Muscle layer of colon (tissue), 2 donors: ENCODE results near the gene BNIP1.

ENCODE experiments used
- H3K27ac ChIP-seq: one replicate; pipeline ENCODE4 v1.7.0; 2013; ENCODE audit warnings: low read depth, mild to moderate bottlenecking, low read length, moderate library complexity
- H3K27me3 ChIP-seq, 2 donors: one replicate each; pipeline ENCODE4 v1.7.0; 2013; ENCODE audit warnings: low read length in 2 of 2, mild to moderate bottlenecking in 2 of 2; ENCODE audit not compliant: insufficient read depth in 2 of 2, control insufficient read depth in 1 of 2
- H3K36me3 ChIP-seq: one replicate; pipeline ENCODE4 v1.7.0; 2013; ENCODE audit warnings: mild to moderate bottlenecking, low read length; ENCODE audit not compliant: insufficient read depth
- H3K4me1 ChIP-seq: one replicate; pipeline ENCODE4 v1.7.0; 2013; ENCODE audit warnings: mild to moderate bottlenecking, low read length; ENCODE audit not compliant: insufficient read depth
- H3K4me3 ChIP-seq, 2 donors: one replicate each; pipeline ENCODE4 v1.7.0; 2013; ENCODE audit warnings: low read length in 2 of 2, low read depth in 1 of 2, mild to moderate bottlenecking in 1 of 2, moderate library complexity in 1 of 2
- H3K9ac ChIP-seq: one replicate; pipeline ENCODE4 v1.7.0; 2013; ENCODE audit warnings: low read length
- H3K9me3 ChIP-seq: one replicate; pipeline ENCODE4 v1.7.0; 2013; ENCODE audit warnings: mild to moderate bottlenecking, low read length
- donor health status: abdominal sarcoma.
- donor health status: Adenocarcinoma of cecum.

The BNIP1 gene

GRCh38 chr5:173197375-173197891 is 53.1 kb downstream of the BNIP1 start:
- H3K27me3 ChIP-seq, result peaks cover 0 to 9% of the 10 kb centered on the region in 2 donors
- H3K9me3 ChIP-seq, result peaks cover 11% of the 10 kb centered on the region
- no peak overlapping the region for H3K9ac ChIP-seq
- no peak overlapping the region for H3K4me3 ChIP-seq
- H3K36me3 ChIP-seq, result no peaks in the 10 kb centered on the region
- H3K27ac ChIP-seq, result no peak overlapping the region
- H3K4me1 ChIP-seq, result no peaks in the 10 kb centered on the region

- no peaks in the 10 kb centered on the region for H3K4me1 ChIP-seq
- H3K36me3 ChIP-seq, result no peaks in the 10 kb centered on the region
- no peak overlapping the region for H3K27ac ChIP-seq
- H3K27me3 ChIP-seq, result peaks cover 0 to 15% of the 10 kb centered on the region in 2 donors
- no peak overlapping the region for H3K4me3 ChIP-seq
- peaks cover 11% of the 10 kb centered on the region for H3K9me3 ChIP-seq
- no peak overlapping the region for H3K9ac ChIP-seq
Observed at GRCh38 chr5:173198049-173198448, 53.7 kb downstream of the BNIP1 start.

GRCh38 chr5:173200356-173200755 is 56.0 kb downstream of the BNIP1 start:
- H3K4me1 ChIP-seq, result no peaks in the 10 kb centered on the region
- H3K27ac ChIP-seq, result no peak overlapping the region
- H3K9ac ChIP-seq, result no peak overlapping the region
- peaks cover 11% of the 10 kb centered on the region for H3K9me3 ChIP-seq
- no peak overlapping the region for H3K4me3 ChIP-seq
- peaks cover 0 to 26% of the 10 kb centered on the region in 2 donors for H3K27me3 ChIP-seq
- H3K36me3 ChIP-seq, result no peaks in the 10 kb centered on the region

GRCh38 chr5:173201636-173202265 is 57.4 kb downstream of the BNIP1 start:
- Histone ChIP-seq H3K36me3 (no peaks in the 10 kb centered on the region), H3K9me3 (peaks cover 11% of the 10 kb centered on the region), H3K4me1 (no peaks in the 10 kb centered on the region), H3K27ac (no peak overlapping the region), H3K9ac (no peak overlapping the region), H3K27me3 (peaks cover 0 to 22% of the 10 kb centered on the region in 2 donors), H3K4me3 (no peak overlapping the region)

GRCh38 chr5:173202266-173202875 is 58.0 kb downstream of the BNIP1 start:
- Histone ChIP-seq H3K9me3 (peaks cover 11% of the 10 kb centered on the region), H3K27me3 (peaks cover 0 to 22% of the 10 kb centered on the region in 2 donors), H3K36me3 (no peaks in the 10 kb centered on the region), H3K27ac (no peak overlapping the region), H3K9ac (no peak overlapping the region), H3K4me1 (no peaks in the 10 kb centered on the region), H3K4me3 (no peak overlapping the region)

GRCh38 chr5:173204185-173204979 is 60.1 kb downstream of the BNIP1 start:
- Histone ChIP-seq H3K4me3 (no peak overlapping the region), H3K9ac (no peak overlapping the region), H3K9me3 (peaks cover 10% of the 10 kb centered on the region), H3K4me1 (no peaks in the 10 kb centered on the region), H3K27me3 (peaks cover 0 to 27% of the 10 kb centered on the region in 2 donors), H3K27ac (no peak overlapping the region), H3K36me3 (no peaks in the 10 kb centered on the region)

GRCh38 chr5:173205916-173206315 is 61.6 kb downstream of the BNIP1 start:
- Histone ChIP-seq H3K27ac (no peak overlapping the region), H3K4me3 (no peak overlapping the region), H3K9me3 (no peaks in the 10 kb centered on the region), H3K36me3 (no peaks in the 10 kb centered on the region), H3K9ac (no peak overlapping the region), H3K4me1 (no peaks in the 10 kb centered on the region), H3K27me3 (peaks cover 0 to 27% of the 10 kb centered on the region in 2 donors)

- no peak overlapping the region for H3K9ac ChIP-seq
- no peak overlapping the region for H3K27ac ChIP-seq
- H3K4me3 ChIP-seq, result no peak overlapping the region
- H3K9me3 ChIP-seq, result no peaks in the 10 kb centered on the region
- H3K27me3 ChIP-seq, result peaks cover 0 to 13% of the 10 kb centered on the region in 2 donors
- no peaks in the 10 kb centered on the region for H3K4me1 ChIP-seq
- H3K36me3 ChIP-seq, result no peaks in the 10 kb centered on the region
Observed at GRCh38 chr5:173208296-173208695, 64.0 kb downstream of the BNIP1 start.

- Histone ChIP-seq H3K36me3 (no peaks in the 10 kb centered on the region), H3K27ac (no peak overlapping the region), H3K9ac (no peak overlapping the region), H3K27me3 (peaks cover 0 to 5% of the 10 kb centered on the region in 2 donors), H3K4me1 (no peaks in the 10 kb centered on the region), H3K4me3 (no peak overlapping the region), H3K9me3 (no peaks in the 10 kb centered on the region)
Observed at GRCh38 chr5:173210877-173211276, 66.5 kb downstream of the BNIP1 start.

GRCh38 chr5:173211284-173211683 is 67.0 kb downstream of the BNIP1 start:
- Histone ChIP-seq H3K9me3 (no peaks in the 10 kb centered on the region), H3K27ac (no peak overlapping the region), H3K9ac (no peak overlapping the region), H3K4me3 (no peak overlapping the region), H3K36me3 (no peaks in the 10 kb centered on the region), H3K27me3 (peaks cover 0 to 5% of the 10 kb centered on the region in 2 donors), H3K4me1 (no peaks in the 10 kb centered on the region)

- no peak overlapping the region for H3K27ac ChIP-seq
- peaks cover 0 to under 1% of the 10 kb centered on the region in 2 donors for H3K27me3 ChIP-seq
- H3K4me3 ChIP-seq, result no peak overlapping the region
- no peak overlapping the region for H3K9ac ChIP-seq
- no peaks in the 10 kb centered on the region for H3K4me1 ChIP-seq
- H3K9me3 ChIP-seq, result no peaks in the 10 kb centered on the region
- no peaks in the 10 kb centered on the region for H3K36me3 ChIP-seq
Observed at GRCh38 chr5:173213236-173213933, 69.1 kb downstream of the BNIP1 start.
